HepG2 (cell line): Measurements from ENCODE around the gene LDLRAD3. TPM values are rescaled to one million over a fixed set of nuclear protein-coding genes. Genes with fewer than 3 reads are reported as not detected.

Experiments used
- ATAC-seq: fragments of 200-7000 bp; cut with Tn5 transposase; 3 replicates; pipeline ENCODE4 v1.9.1; 2020; ENCODE audit warnings: mild to moderate bottlenecking, moderate library complexity
- Bru-seq: library from RNA; stranded (reverse); fragments of 400-500 nt; gene quantifications from one replicate; lab custom pipeline; 2021; lab: Mats Ljungman, UMichigan
- BruChase-seq, 2 experiments: library from RNA; stranded (reverse); fragments of 400-500 nt; gene quantifications; one replicate each; lab custom pipeline; 2021; lab: Mats Ljungman, UMichigan
- BruUV-seq: library from RNA; stranded (reverse); fragments of 400-500 nt; replicated peaks from 2 replicates; lab custom pipeline; 2021; lab: Mats Ljungman, UMichigan
- CTCF ChIA-PET: fragments of 300-600 bp; formaldehyde crosslinking; extraction: SDS; loops from one replicate; lab custom pipeline; 2021; ENCODE audit warnings: low total read pairs, inconsistent platforms, low intra/inter-chr PET ratio; lab: Yijun Ruan, JAX
- POLR2A ChIA-PET: fragments of 350-600 bp; sonication (Branson Sonifier 250); formaldehyde crosslinking; loops from one replicate; lab custom pipeline; 2020; ENCODE audit warnings: antibody characterized with exemption, inconsistent platforms; lab: Yijun Ruan, JAX
- DNase-seq: peaks from one replicate; pipeline ENCODE4 v3.0.0-alpha.2; 2015; ENCODE audit warnings: low spot score
- FAIRE-seq: peaks from 3 replicates; lab custom pipeline; 2011; peaks lifted over from hg19 to GRCh38; lab: Jason Lieb, UNC
- H2AFZ ChIP-seq: one replicate; pipeline ENCODE4 v1.6.1; 2011; ENCODE audit warnings: low read length, inconsistent platforms
- H3K27ac ChIP-seq: fragments of 300-600 bp; 3 replicates; pipeline ENCODE4 v1.8.0; 2011; ENCODE audit warnings: mixed run types, mild to moderate bottlenecking, mixed read lengths, low read length, inconsistent platforms; ENCODE audit not compliant: insufficient read depth; ENCODE audit errors: extremely low read length
- H3K27me3 ChIP-seq, 2 experiments: fragments of 200-600 bp in 1 of 2; 2 replicates in 1 of 2; 3 replicates in 1 of 2; pipeline versions ENCODE4 v1.6.0 to v1.8.0; 2011; ENCODE audit warnings: low read length in 2 of 2, mild to moderate bottlenecking in 2 of 2, moderate library complexity in 2 of 2, inconsistent platforms in 1 of 2; ENCODE audit not compliant: insufficient read depth in 2 of 2, control insufficient read depth in 1 of 2
- H3K36me3 ChIP-seq, 2 experiments: fragments of 200-600 bp in 1 of 2; replicated peaks in 1 of 2; 2 replicates in 1 of 2; 3 replicates in 1 of 2; pipeline versions ENCODE4 v1.5.1 to v1.8.0; 2011; ENCODE audit warnings: low read length in 2 of 2, inconsistent platforms in 1 of 2; ENCODE audit not compliant: insufficient read depth in 2 of 2, control insufficient read depth in 1 of 2
- H3K4me1 ChIP-seq: 2 replicates; pipeline ENCODE4 v1.5.1; 2012; ENCODE audit warnings: low read length, inconsistent platforms; ENCODE audit not compliant: insufficient read depth
- H3K4me2 ChIP-seq: 2 replicates; pipeline ENCODE4 v1.6.0; 2011; ENCODE audit warnings: low read depth, low read length, inconsistent platforms
- H3K4me3 ChIP-seq, 3 experiments: fragments of 200-600 bp in 1 of 3; sonication (generic), shearing (Covaris generic) in 1 of 3; replicated peaks in 1 of 3; 2 replicates each; pipeline ENCODE4 v1.5.1; 2011 to 2016; ENCODE audit warnings: low read length in 3 of 3, inconsistent platforms in 2 of 3, low read depth in 2 of 3, mild to moderate bottlenecking in 2 of 3, control low read depth in 1 of 3, mixed read lengths in 1 of 3; ENCODE audit not compliant: insufficient read depth in 1 of 3
- H3K79me2 ChIP-seq: one replicate; pipeline ENCODE4 v1.6.1; 2011; ENCODE audit warnings: low read length, inconsistent platforms; ENCODE audit not compliant: insufficient read depth
- H3K9ac ChIP-seq: 2 replicates; pipeline ENCODE4 v1.6.0; 2011; ENCODE audit warnings: mild to moderate bottlenecking, low read depth, low read length, inconsistent platforms; ENCODE audit not compliant: insufficient read depth
- H3K9me3 ChIP-seq: 2 replicates; pipeline ENCODE4 v1.5.1; 2012; ENCODE audit warnings: mild to moderate bottlenecking, low read length
- H4K20me1 ChIP-seq: 2 replicates; pipeline ENCODE4 v1.6.0; 2011; ENCODE audit warnings: inconsistent platforms, mild to moderate bottlenecking, low read length, moderate library complexity; ENCODE audit not compliant: insufficient read depth
- ASH2L ChIP-seq: fragments of 300-600, 200-600 bp; sonication (generic); IDR thresholded peaks from 2 replicates; pipeline ENCODE4 v1.7.0; 2017; ENCODE audit warnings: low read depth, mild to moderate bottlenecking, moderate library complexity, mixed read lengths, low read length; ENCODE audit not compliant: insufficient read length
- CERS6 ChIP-seq: sonication (generic); formaldehyde crosslinking; IDR thresholded peaks from 2 replicates; pipeline ENCODE4 v1.5.0; 2020; ENCODE audit warnings: missing genetic modification reagents
- FOXA1 ChIP-seq, 2 experiments: fragments of 450-650 bp in 1 of 2; sonication (generic) in 1 of 2; formaldehyde crosslinking in 1 of 2; IDR thresholded peaks; 2 replicates each; pipeline versions ENCODE4 v1.4.0 to v1.6.1; 2016 to 2020; ENCODE audit warnings: missing genetic modification reagents in 1 of 2
- JUN ChIP-seq: sonication (generic); formaldehyde crosslinking; IDR thresholded peaks from 2 replicates; pipeline ENCODE4 v1.4.0; 2020; ENCODE audit warnings: mild to moderate bottlenecking, missing genetic modification reagents
- KDM2A ChIP-seq: sonication (generic); formaldehyde crosslinking; IDR thresholded peaks from 2 replicates; pipeline ENCODE4 v1.4.0; 2020; ENCODE audit warnings: low read depth, missing genetic modification reagents, borderline replicate concordance
- MAX ChIP-seq: IDR thresholded peaks from 2 replicates; pipeline ENCODE4 v1.6.1; 2012; ENCODE audit warnings: inconsistent platforms
- MXD3 ChIP-seq: IDR thresholded peaks from 2 replicates; pipeline ENCODE4 v1.6.1; 2016; ENCODE audit warnings: mild to moderate bottlenecking, missing biosample characterization, missing genetic modification reagents
- NFKBIZ ChIP-seq: IDR thresholded peaks from 2 replicates; pipeline ENCODE4 v1.6.1; 2018; ENCODE audit warnings: missing genetic modification reagents, missing compliant biosample characterization
- NPAS2 ChIP-seq: sonication (generic); formaldehyde crosslinking; IDR thresholded peaks from 2 replicates; pipeline ENCODE4 v1.8.0; 2022; ENCODE audit warnings: mild to moderate bottlenecking, missing genetic modification reagents, borderline replicate concordance
- PRMT3 ChIP-seq: sonication (generic); formaldehyde crosslinking; IDR thresholded peaks from 2 replicates; pipeline ENCODE4 v1.8.1; 2022; ENCODE audit warnings: low read depth, mild to moderate bottlenecking, moderate library complexity, missing genetic modification reagents, borderline replicate concordance
- RXRB ChIP-seq: IDR thresholded peaks from 2 replicates; pipeline ENCODE4 v1.6.1; 2016; ENCODE audit warnings: borderline replicate concordance, missing genetic modification reagents, missing compliant biosample characterization
- SMC3 ChIP-seq: IDR thresholded peaks from 2 replicates; pipeline ENCODE4 v1.6.1; 2011; ENCODE audit warnings: low read length, improper control_type of control experiment
- TARDBP ChIP-seq: sonication (generic); formaldehyde crosslinking; IDR thresholded peaks from 2 replicates; pipeline ENCODE4 v1.8.0; 2022; ENCODE audit warnings: mild to moderate bottlenecking, missing genetic modification reagents
- ZNF12 ChIP-seq: sonication (generic); formaldehyde crosslinking; IDR thresholded peaks from 2 replicates; pipeline ENCODE4 v1.5.0; 2020; ENCODE audit warnings: missing genetic modification reagents
- ZNF746 ChIP-seq: sonication (generic); formaldehyde crosslinking; IDR thresholded peaks from 2 replicates; pipeline ENCODE4 v1.8.0; 2022; ENCODE audit warnings: mild to moderate bottlenecking, missing genetic modification reagents
- WGBS: methylation state at CpG from one replicate; pipeline ENCODE4 v1.1.6; 2017; ENCODE audit warnings: low lambda C conversion rate; 5-methylcytosine and 5-hydroxymethylcytosine counted together
- in situ Hi-C: cut with HindIII; loops from 2 replicates; pipeline ENCODE4 v1.10.0; 2017; ENCODE audit warnings: low pct_unique_long_range_greater_than_20kb; ENCODE audit not compliant: extremely low pct_ligation_motif_present
- intact Hi-C: fragments of 100-400 bp; cut with micrococcal nuclease; formaldehyde crosslinking; loops from one replicate; pipeline ENCODE4 v1.10.0; 2022; ENCODE audit not compliant: unreplicated experiment
- long read RNA-seq, 2 experiments: library from RNA in 1 of 2; library from polyadenylated mRNA in 1 of 2; stranded (forward) in 1 of 2; unstranded in 1 of 2; transcript quantifications; one replicate each; pipeline ENCODE4 v2.0.0, GENCODE V29; 2019 to 2022
- polyA minus RNA-seq, 3 experiments: library from RNA; depleted of rRNA, polyadenylated mRNA; stranded (reverse); fragments of >200 nt; gene quantifications; 2 replicates each; pipeline ENCODE4 v1.2.3, GENCODE V29; 2011; ENCODE audit warnings: low replicate concordance in 1 of 3
- polyA plus RNA-seq, 8 experiments: library from polyadenylated mRNA; depleted of rRNA in 3 of 8; stranded (reverse) in 7 of 8; unstranded in 1 of 8; fragments of >200 nt; fragmentation: Illumina TruSeq in 4 of 8; extraction: Trizol in 4 of 8; gene quantifications; 2 replicates each; pipeline versions ENCODE4 v1.2.1 to v1.2.3, GENCODE V29; 2011 to 2016; ENCODE audit warnings: low read depth in 4 of 8, missing spikeins in 1 of 8, mixed read lengths in 1 of 8; ENCODE audit not compliant: insufficient read depth in 1 of 8
- total RNA-seq, 5 experiments: library from RNA; depleted of rRNA; stranded (reverse); fragments of >200 nt; fragmentation: Illumina TruSeq; extraction: Trizol; gene quantifications; 2 replicates each; pipeline ENCODE4 v1.2.3, GENCODE V29; 2016; ENCODE audit warnings: low read depth in 1 of 5
- TF ChIP-seq, protein P1 (sequence below): sonication (generic); formaldehyde crosslinking; IDR thresholded peaks from 2 replicates; pipeline ENCODE4 v1.4.0; 2020; ENCODE audit warnings: mild to moderate bottlenecking, missing genetic modification reagents

The LDLRAD3 gene
- total RNA-seq (2016; rRNA removed; fragmentation: Illumina TruSeq; extraction: Trizol) (0.34 and 0.60 TPM in 2 replicates), polyA plus RNA-seq (2011; rRNA removed) (0.50 and 0.67 TPM in 2 replicates), polyA minus RNA-seq (2011; rRNA and poly(A)+ RNA removed; ENCODE audit: low replicate concordance) (1.6 and 15.8 TPM in 2 replicates), Bru-seq, nascent RNA (percentile 35 among the genes with signal in this experiment), BruChase-seq, experiment 1, labeled RNA remaining after a 6-hour chase (percentile 34 among the genes with signal in this experiment), BruChase-seq, experiment 2, labeled RNA remaining after a 2-hour chase (percentile 39 among the genes with signal in this experiment)
- total RNA-seq (2016; cell fraction: cytosol; rRNA removed; fragmentation: Illumina TruSeq; extraction: Trizol; ENCODE audit: low read depth), result 2.7 and 2.8 TPM in 2 replicates
- 0.30 TPM in 2 replicates for total RNA-seq (2016; cell fraction: insoluble cytoplasmic fraction; rRNA removed; fragmentation: Illumina TruSeq; extraction: Trizol)
- total RNA-seq (2016; cell fraction: membrane; rRNA removed; fragmentation: Illumina TruSeq; extraction: Trizol), result 0.31 and 0.65 TPM in 2 replicates
- 0.75 and 1.1 TPM in 2 replicates for total RNA-seq (2016; cell fraction: nucleus; rRNA removed; fragmentation: Illumina TruSeq; extraction: Trizol)
- 0.38 and 0.70 TPM in 2 replicates for polyA plus RNA-seq (2011; cell fraction: cytosol; rRNA removed)
- polyA plus RNA-seq (2011; cell fraction: nucleus; rRNA removed), result 0.16 and 0.21 TPM in 2 replicates
- 0.20 and 0.51 TPM in 2 replicates for polyA plus RNA-seq (2012)
- polyA plus RNA-seq (2016; cell fraction: cytosol; fragmentation: Illumina TruSeq; extraction: Trizol; ENCODE audit: low read depth), result 0.12 and 0.14 TPM in 2 replicates
- 0.37 and 0.61 TPM in 2 replicates for polyA plus RNA-seq (2016; cell fraction: insoluble cytoplasmic fraction; fragmentation: Illumina TruSeq; extraction: Trizol; ENCODE audit: low read depth)
- polyA plus RNA-seq (2016; cell fraction: membrane; fragmentation: Illumina TruSeq; extraction: Trizol; ENCODE audit: low read depth), result 0.37 and 0.43 TPM in 2 replicates
- 0.85 and 0.99 TPM in 2 replicates for polyA plus RNA-seq (2016; cell fraction: nucleus; fragmentation: Illumina TruSeq; extraction: Trizol; ENCODE audit: insufficient read depth, low read depth)
- 0.40 TPM in 1 of 2 replicates, not detected in the other for polyA minus RNA-seq (2011; cell fraction: cytosol; rRNA and poly(A)+ RNA removed)
- polyA minus RNA-seq (2011; cell fraction: nucleus; rRNA and poly(A)+ RNA removed), result 0.13 and 0.62 TPM in 2 replicates
- long read RNA-seq, experiment 1, partial matches to known transcripts, result 0 of 1 reads
- long read RNA-seq, experiment 1, other reads (novel, unspliced or antisense), result 1 of 1 reads
- long read RNA-seq, experiment 2, partial matches to known transcripts, result 0 of 10 reads
- long read RNA-seq, experiment 2, other reads (novel, unspliced or antisense), result 9 of 10 reads

DNA sequence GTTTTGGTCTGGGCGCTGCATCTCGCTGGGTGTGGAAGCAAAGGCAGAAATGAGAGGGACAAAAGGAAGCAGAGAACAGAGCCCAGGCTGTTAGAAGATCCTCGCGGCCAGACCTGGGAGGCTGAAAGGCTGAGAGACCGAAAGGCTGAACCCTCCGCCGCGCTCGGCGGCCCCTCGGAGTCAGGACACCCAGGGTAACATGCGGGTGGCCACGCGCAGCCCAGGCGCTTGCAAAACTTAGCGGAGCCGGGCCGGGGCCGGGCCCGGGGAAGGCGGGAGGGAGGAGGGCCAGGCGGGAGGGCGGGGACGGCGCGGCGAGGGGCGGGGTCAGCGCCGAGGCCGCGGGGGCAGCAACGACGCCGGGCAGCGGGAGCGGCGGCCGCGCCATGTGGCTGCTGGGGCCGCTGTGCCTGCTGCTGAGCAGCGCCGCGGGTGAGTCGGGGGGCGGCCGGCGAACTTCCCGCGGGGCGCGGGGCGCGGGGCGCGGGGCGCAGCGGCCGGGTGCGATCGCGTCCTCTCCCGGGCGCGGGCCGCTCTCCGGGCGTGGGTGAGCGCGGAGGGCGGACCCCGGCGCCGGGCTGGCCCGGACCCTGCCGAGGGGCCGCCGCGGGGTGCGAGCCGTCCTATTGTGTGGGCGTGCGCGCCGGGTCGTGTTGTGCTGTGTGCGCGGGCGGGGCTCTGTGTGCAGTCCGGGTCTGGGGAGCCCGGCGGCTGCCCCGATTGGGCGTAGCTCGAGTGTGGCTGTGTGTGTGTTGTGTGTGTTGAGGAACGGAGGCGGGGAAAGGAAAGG, at the start of gene LDLRAD3:
Gene LDLRAD3 (plus strand): TSS at position 350 of the 790 bp plus-strand sequence. CDS start 37 bp downstream, at position 387.
- H3K4me2 ChIP-seq, result peak within 1 kb of the TSS; percentile 72
- H3K4me3 ChIP-seq, result peak within 1 kb of the TSS; percentile 36 to 66 (median 49)
- H3K9me3 ChIP-seq, result no peaks in the 10 kb centered on the region
- H3K36me3 ChIP-seq, result no peaks in the 10 kb centered on the region
- H4K20me1 ChIP-seq, result no peaks in the 10 kb centered on the region
- H3K27ac ChIP-seq, result no peak within 1 kb of the TSS
- intact Hi-C loops (loop anchor here (5.0 kb wide), 1 partner anchor 327 kb away; the partner anchor contains the start of gene FJX1), in situ Hi-C loops (no loop called here)
- peaks cover 7% of the 10 kb centered on the region for H3K4me1 ChIP-seq
- no peaks in the 10 kb centered on the region for H3K79me2 ChIP-seq
- 1% methylated on average over 12 of the region's 97 CpGs for WGBS
- H2AFZ ChIP-seq, result no peak within 1 kb of the TSS
- peaks cover 7 to 46% of the 10 kb centered on the region in 2 experiments for H3K27me3 ChIP-seq
- DNase-seq, result peak; percentile 20
- no TSS peak for BruUV-seq
- POLR2A ChIA-PET, result no interaction called here
- peak; percentile 87 for ATAC-seq
- no peak for FAIRE-seq
- H3K9ac ChIP-seq, result no peak within 1 kb of the TSS
- CTCF ChIA-PET, result no interaction called here
- TF ChIP-seq FOXA1 (IDR thresholded peaks at IDR 0.05) (no peak), FOXA1 (CRISPR knock-in tag; IDR thresholded peaks at IDR 0.05) (no peak), MXD3 (CRISPR knock-in tag) (no peak), TARDBP (CRISPR knock-in tag) (no peak), ZNF746 (CRISPR knock-in tag) (no peak), PRMT3 (CRISPR knock-in tag) (0 out of 2 replicates have a peak, but pooled peaks have one; percentile 59), NFKBIZ (CRISPR knock-in tag) (no peak), CERS6 (CRISPR knock-in tag) (no peak), ASH2L (no peak), SMC3 (no peak), ZNF12 (0 out of 2 replicates have a peak, but pooled peaks have one; percentile 17), RXRB (no peak), JUN (CRISPR knock-in tag) (no peak), KDM2A (CRISPR knock-in tag) (peak; percentile 37; the same call in 1 of the 2 replicates), MAX (peak; percentile 61), NPAS2 (no peak)
- TF ChIP-seq, protein P1, sequence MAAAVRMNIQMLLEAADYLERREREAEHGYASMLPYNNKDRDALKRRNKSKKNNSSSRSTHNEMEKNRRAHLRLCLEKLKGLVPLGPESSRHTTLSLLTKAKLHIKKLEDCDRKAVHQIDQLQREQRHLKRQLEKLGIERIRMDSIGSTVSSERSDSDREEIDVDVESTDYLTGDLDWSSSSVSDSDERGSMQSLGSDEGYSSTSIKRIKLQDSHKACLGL (CRISPR knock-in tag), result peak; percentile 28; the same call in 1 of the 2 replicates
